ENCODE results near the gene EBF4.

EBF4 gene

DNA sequence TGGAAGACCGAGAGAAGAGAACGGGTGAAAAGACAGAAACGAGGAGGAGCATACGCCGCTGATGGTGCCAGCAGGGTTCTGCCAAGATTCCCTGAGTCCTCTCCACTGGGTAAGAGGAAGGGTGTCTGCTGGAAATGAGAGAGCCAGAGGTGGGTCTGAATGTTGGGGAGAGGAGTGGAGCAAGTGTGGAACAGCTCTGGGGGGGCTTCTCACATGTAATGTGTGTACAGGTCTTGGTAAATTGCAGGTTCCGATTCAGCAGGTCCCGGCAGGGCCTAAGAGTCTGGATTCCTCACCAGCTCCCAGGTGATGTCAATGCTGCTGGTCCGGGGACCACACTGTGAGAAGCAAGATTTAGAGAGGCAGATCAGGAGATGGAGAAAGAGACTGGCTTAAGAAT, 1.5 kb upstream of the EBF4 start:
- Histone ChIP-seq H3K79me2 (ENCODE audit: control insufficient read depth, insufficient read depth, low read length) (no peaks in the 10 kb centered on the region), H3K27me3 (ENCODE audit: insufficient read depth, low read length, poor library complexity) (peaks cover 59% of the 10 kb centered on the region), H3K4ac (ENCODE audit: low read depth, low read length) (no peak overlapping the region), H4K5ac (ENCODE audit: low read length) (no peak overlapping the region), H4K8ac (ENCODE audit: low read depth, low read length) (no peak overlapping the region), H3K56ac (ENCODE audit: low read length) (no peak overlapping the region), H3K4me3 (ENCODE audit: low read length) (no peak overlapping the region), H2BK15ac (replicated peaks; ENCODE audit: low read depth) (no peak overlapping the region), H3K18ac (ENCODE audit: low read length) (no peak overlapping the region), H3K9ac (ENCODE audit: low read length) (no peak overlapping the region), H2AK5ac (ENCODE audit: low read length) (no peak overlapping the region), H3K79me1 (ENCODE audit: low read length) (no peaks in the 10 kb centered on the region), H3K36me3 (ENCODE audit: control insufficient read depth, insufficient read depth, low read length) (no peaks in the 10 kb centered on the region), H3K23ac (ENCODE audit: low read length) (no peak overlapping the region), H2BK120ac (ENCODE audit: low read depth, low read length) (no peak overlapping the region), H2BK5ac (ENCODE audit: low read length) (no peak overlapping the region), H3K4me1 (ENCODE audit: control insufficient read depth, low read depth, low read length) (no peaks in the 10 kb centered on the region), H3K4me2 (ENCODE audit: low read length) (no peak overlapping the region), H3K27ac (ENCODE audit: low read depth, low read length) (no peak overlapping the region)
- DNase-seq: no peak
- WGBS (ENCODE audit: extremely low coverage, insufficient coverage, low lambda C conversion rate): no CpG with 5 or more reads among the region's 8 CpGs

DNA sequence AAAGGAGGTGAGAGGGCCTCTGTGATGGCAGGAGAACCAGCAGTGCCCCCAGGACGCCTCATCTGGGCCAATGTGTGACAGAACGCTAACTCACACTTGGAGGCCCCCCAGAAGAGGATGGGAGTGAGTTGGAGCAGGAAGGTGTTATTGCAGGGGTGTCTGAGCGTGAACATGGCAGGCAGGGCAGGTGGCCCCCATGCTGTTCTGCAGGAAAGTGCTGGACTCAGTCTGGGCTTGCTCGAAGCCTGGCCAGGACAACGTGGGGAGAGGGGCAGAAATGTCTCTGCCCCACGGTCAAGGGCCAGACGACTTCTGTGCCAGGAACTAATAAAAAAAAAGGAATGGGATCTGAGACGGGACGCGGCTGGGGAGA, 931 bp upstream of the EBF4 start:
- Histone ChIP-seq H3K56ac (ENCODE audit: low read length) (no peak overlapping the region), H3K18ac (ENCODE audit: low read length) (no peak overlapping the region), H3K36me3 (ENCODE audit: control insufficient read depth, insufficient read depth, low read length) (no peaks in the 10 kb centered on the region), H3K4me2 (ENCODE audit: low read length) (no peak overlapping the region), H3K27ac (ENCODE audit: low read depth, low read length) (no peak overlapping the region), H4K5ac (ENCODE audit: low read length) (no peak overlapping the region), H3K79me2 (ENCODE audit: control insufficient read depth, insufficient read depth, low read length) (no peaks in the 10 kb centered on the region), H2BK120ac (ENCODE audit: low read depth, low read length) (no peak overlapping the region), H3K23ac (ENCODE audit: low read length) (no peak overlapping the region), H3K27me3 (ENCODE audit: insufficient read depth, low read length, poor library complexity) (peaks cover 62% of the 10 kb centered on the region), H3K4me3 (ENCODE audit: low read length) (no peak overlapping the region), H2BK5ac (ENCODE audit: low read length) (no peak overlapping the region), H2BK15ac (replicated peaks; ENCODE audit: low read depth) (no peak overlapping the region), H3K79me1 (ENCODE audit: low read length) (no peaks in the 10 kb centered on the region), H3K4me1 (ENCODE audit: control insufficient read depth, low read depth, low read length) (no peaks in the 10 kb centered on the region), H3K4ac (ENCODE audit: low read depth, low read length) (no peak overlapping the region), H4K8ac (ENCODE audit: low read depth, low read length) (no peak overlapping the region), H2AK5ac (ENCODE audit: low read length) (no peak overlapping the region), H3K9ac (ENCODE audit: low read length) (no peak overlapping the region)
- WGBS (ENCODE audit: extremely low coverage, insufficient coverage, low lambda C conversion rate): no CpG with 5 or more reads among the region's 10 CpGs
- DNase-seq: no peak

DNA sequence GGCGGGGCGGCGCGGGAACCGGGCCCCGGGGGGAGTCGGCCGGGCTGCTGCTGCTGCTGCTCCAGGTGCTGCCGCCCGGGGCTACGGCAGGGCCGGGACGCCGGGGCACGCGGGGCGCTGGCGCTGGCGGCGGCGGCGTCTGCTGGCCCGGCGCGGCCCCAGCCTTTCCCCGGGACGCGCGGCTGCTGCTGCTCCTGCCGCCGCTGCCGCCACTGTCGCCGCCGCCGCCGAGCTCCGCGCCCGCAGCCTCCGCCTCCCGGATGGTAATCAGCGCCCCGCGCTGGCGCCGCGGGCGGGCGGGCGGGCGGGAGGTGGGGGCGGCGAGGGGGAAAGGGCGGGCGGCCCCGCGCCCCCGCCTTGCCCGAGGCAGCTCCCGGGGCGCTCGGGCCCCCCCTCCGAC, 306 bp downstream of the EBF4 start:
- H4K5ac ChIP-seq (ENCODE audit: low read length): no peak overlapping the region
- H3K27ac ChIP-seq (ENCODE audit: low read depth, low read length): no peak overlapping the region
- no peak overlapping the region for H4K8ac ChIP-seq (ENCODE audit: low read depth, low read length)
- no peak overlapping the region for H3K56ac ChIP-seq (ENCODE audit: low read length)
- H3K79me2 ChIP-seq (ENCODE audit: control insufficient read depth, insufficient read depth, low read length): no peaks in the 10 kb centered on the region
- H3K4me3 ChIP-seq (ENCODE audit: low read length): no peak overlapping the region
- no peak overlapping the region for H3K9ac ChIP-seq (ENCODE audit: low read length)
- peaks cover 65% of the 10 kb centered on the region for H3K27me3 ChIP-seq (ENCODE audit: insufficient read depth, low read length, poor library complexity)
- peak overlapping the region; percentile 76 for H3K18ac ChIP-seq (ENCODE audit: low read length)
- no peak for DNase-seq
- H3K36me3 ChIP-seq (ENCODE audit: control insufficient read depth, insufficient read depth, low read length): no peaks in the 10 kb centered on the region
- no peak overlapping the region for H2BK5ac ChIP-seq (ENCODE audit: low read length)
- H2AK5ac ChIP-seq (ENCODE audit: low read length): no peak overlapping the region
- no peaks in the 10 kb centered on the region for H3K79me1 ChIP-seq (ENCODE audit: low read length)
- no peak overlapping the region for H2BK120ac ChIP-seq (ENCODE audit: low read depth, low read length)
- no CpG with 5 or more reads among the region's 64 CpGs for WGBS (ENCODE audit: extremely low coverage, insufficient coverage, low lambda C conversion rate)
- no peak overlapping the region for H3K4ac ChIP-seq (ENCODE audit: low read depth, low read length)
- no peak overlapping the region for H3K23ac ChIP-seq (ENCODE audit: low read length)
- H2BK15ac ChIP-seq (replicated peaks; ENCODE audit: low read depth): no peak overlapping the region
- no peaks in the 10 kb centered on the region for H3K4me1 ChIP-seq (ENCODE audit: control insufficient read depth, low read depth, low read length)
- no peak overlapping the region for H3K4me2 ChIP-seq (ENCODE audit: low read length)

DNA sequence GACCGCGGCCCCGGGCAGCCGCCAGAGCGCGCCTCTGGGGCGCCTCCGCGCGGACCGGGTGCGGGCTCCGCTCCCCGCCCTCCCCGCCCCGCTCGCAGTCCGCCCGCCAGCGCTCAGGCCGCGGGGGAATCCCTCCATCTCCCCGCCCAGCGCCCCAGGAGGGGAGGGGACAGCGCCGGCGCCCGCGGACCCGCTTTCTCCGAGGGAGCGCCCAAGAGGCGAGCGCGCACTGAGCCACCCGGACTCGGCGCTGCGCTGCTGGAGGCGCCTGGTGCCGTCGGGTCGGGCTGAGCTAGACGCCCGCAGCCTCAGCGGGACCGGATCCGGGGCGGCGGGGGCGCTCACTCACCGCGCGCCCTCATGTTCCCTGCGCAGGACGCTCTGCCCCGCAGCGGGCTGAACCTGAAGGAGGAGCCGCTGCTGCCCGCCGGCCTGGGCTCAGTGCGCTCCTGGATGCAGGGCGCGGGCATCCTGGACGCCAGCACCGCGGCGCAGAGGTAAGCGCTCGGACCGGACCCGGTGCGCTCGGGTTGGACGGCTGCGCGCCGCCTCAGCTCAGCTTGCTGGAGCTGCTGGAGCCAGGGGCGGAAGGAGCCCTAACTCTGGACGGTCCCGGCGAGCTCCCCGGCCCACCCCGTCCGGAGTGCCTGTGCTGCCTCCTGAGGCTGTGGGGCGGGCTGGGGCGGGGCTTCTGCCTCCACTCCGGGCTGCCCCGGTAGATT, 867 bp downstream of the EBF4 start:
- Histone ChIP-seq H3K9ac (ENCODE audit: low read length) (no peak overlapping the region), H3K79me2 (ENCODE audit: control insufficient read depth, insufficient read depth, low read length) (no peaks in the 10 kb centered on the region), H2BK120ac (ENCODE audit: low read depth, low read length) (no peak overlapping the region), H3K36me3 (ENCODE audit: control insufficient read depth, insufficient read depth, low read length) (no peaks in the 10 kb centered on the region), H3K79me1 (ENCODE audit: low read length) (no peaks in the 10 kb centered on the region), H3K56ac (ENCODE audit: low read length) (no peak overlapping the region), H3K4me3 (ENCODE audit: low read length) (no peak overlapping the region), H3K23ac (ENCODE audit: low read length) (no peak overlapping the region), H3K18ac (ENCODE audit: low read length) (peak overlapping the region; percentile 76), H3K27ac (ENCODE audit: low read depth, low read length) (no peak overlapping the region), H3K4me1 (ENCODE audit: control insufficient read depth, low read depth, low read length) (no peaks in the 10 kb centered on the region), H2AK5ac (ENCODE audit: low read length) (no peak overlapping the region), H3K4me2 (ENCODE audit: low read length) (no peak overlapping the region), H3K4ac (ENCODE audit: low read depth, low read length) (no peak overlapping the region), H2BK5ac (ENCODE audit: low read length) (no peak overlapping the region), H3K27me3 (ENCODE audit: insufficient read depth, low read length, poor library complexity) (peaks cover 65% of the 10 kb centered on the region), H2BK15ac (replicated peaks; ENCODE audit: low read depth) (no peak overlapping the region), H4K8ac (ENCODE audit: low read depth, low read length) (no peak overlapping the region), H4K5ac (ENCODE audit: low read length) (no peak overlapping the region)
- DNase-seq: peak; percentile 40
- WGBS (ENCODE audit: extremely low coverage, insufficient coverage, low lambda C conversion rate): no CpG with 5 or more reads among the region's 89 CpGs

DNA sequence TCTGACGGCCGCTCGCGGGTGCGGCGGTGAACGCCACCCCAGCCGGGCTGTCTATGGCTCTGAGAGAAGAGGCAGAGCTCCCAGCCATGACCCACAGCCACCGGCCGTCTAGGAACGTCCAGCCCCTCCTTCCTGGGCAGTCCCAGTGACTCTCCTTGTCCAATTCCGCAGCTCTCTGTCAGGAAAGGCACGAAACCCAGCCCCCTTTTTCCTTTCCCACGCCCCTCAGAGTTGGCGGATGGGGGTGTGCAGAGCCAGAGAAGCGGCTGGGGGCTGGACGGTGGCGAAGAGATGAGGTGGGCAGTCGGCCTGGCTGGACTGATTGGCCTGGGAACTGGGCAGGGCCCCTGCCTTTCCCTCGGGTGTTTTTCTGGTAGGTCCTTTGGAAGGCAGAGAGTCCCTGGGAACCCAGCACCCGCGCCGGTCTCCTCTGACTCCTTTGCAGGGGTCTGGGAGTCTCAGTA, 1.5 kb downstream of the EBF4 start:
- H4K5ac ChIP-seq (ENCODE audit: low read length): no peak overlapping the region
- no peak overlapping the region for H2BK15ac ChIP-seq (replicated peaks; ENCODE audit: low read depth)
- H3K36me3 ChIP-seq (ENCODE audit: control insufficient read depth, insufficient read depth, low read length): no peaks in the 10 kb centered on the region
- H3K27ac ChIP-seq (ENCODE audit: low read depth, low read length): no peak overlapping the region
- no peak overlapping the region for H3K4me2 ChIP-seq (ENCODE audit: low read length)
- no peaks in the 10 kb centered on the region for H3K4me1 ChIP-seq (ENCODE audit: control insufficient read depth, low read depth, low read length)
- no peaks in the 10 kb centered on the region for H3K79me2 ChIP-seq (ENCODE audit: control insufficient read depth, insufficient read depth, low read length)
- no peak overlapping the region for H3K9ac ChIP-seq (ENCODE audit: low read length)
- no peak for DNase-seq
- no peak overlapping the region for H3K23ac ChIP-seq (ENCODE audit: low read length)
- H2BK5ac ChIP-seq (ENCODE audit: low read length): no peak overlapping the region
- no peak overlapping the region for H3K4ac ChIP-seq (ENCODE audit: low read depth, low read length)
- no peak overlapping the region for H2AK5ac ChIP-seq (ENCODE audit: low read length)
- no peak overlapping the region for H3K18ac ChIP-seq (ENCODE audit: low read length)
- no peaks in the 10 kb centered on the region for H3K79me1 ChIP-seq (ENCODE audit: low read length)
- peaks cover 65% of the 10 kb centered on the region for H3K27me3 ChIP-seq (ENCODE audit: insufficient read depth, low read length, poor library complexity)
- no CpG with 5 or more reads among the region's 23 CpGs for WGBS (ENCODE audit: extremely low coverage, insufficient coverage, low lambda C conversion rate)
- H3K4me3 ChIP-seq (ENCODE audit: low read length): no peak overlapping the region
- H4K8ac ChIP-seq (ENCODE audit: low read depth, low read length): no peak overlapping the region
- no peak overlapping the region for H3K56ac ChIP-seq (ENCODE audit: low read length)
- H2BK120ac ChIP-seq (ENCODE audit: low read depth, low read length): no peak overlapping the region

DNA sequence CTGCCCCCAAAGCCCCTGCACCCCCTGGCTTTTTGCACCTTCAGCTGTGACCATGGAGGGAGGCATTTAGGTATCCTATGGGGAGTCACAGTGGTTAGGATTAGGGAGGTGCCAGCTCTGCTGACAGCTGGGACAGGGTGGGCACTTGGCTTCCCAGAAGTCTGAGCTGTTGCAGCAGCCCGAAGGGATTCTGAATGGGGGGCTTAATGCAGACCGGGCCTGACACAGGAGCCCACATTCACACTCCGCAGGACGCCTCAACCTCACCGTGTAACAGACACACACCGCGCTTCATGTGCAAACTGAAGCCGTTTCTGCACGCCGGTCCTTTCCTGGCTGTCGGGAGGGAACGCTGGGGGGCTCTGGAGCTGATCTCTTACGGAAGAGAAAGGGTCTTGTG, 1.9 kb downstream of the EBF4 start:
- Histone ChIP-seq H3K36me3 (ENCODE audit: control insufficient read depth, insufficient read depth, low read length) (no peaks in the 10 kb centered on the region), H3K4me1 (ENCODE audit: control insufficient read depth, low read depth, low read length) (no peaks in the 10 kb centered on the region), H2BK120ac (ENCODE audit: low read depth, low read length) (no peak overlapping the region), H3K23ac (ENCODE audit: low read length) (no peak overlapping the region), H2BK15ac (replicated peaks; ENCODE audit: low read depth) (no peak overlapping the region), H3K79me1 (ENCODE audit: low read length) (no peaks in the 10 kb centered on the region), H3K27ac (ENCODE audit: low read depth, low read length) (no peak overlapping the region), H3K56ac (ENCODE audit: low read length) (no peak overlapping the region), H2AK5ac (ENCODE audit: low read length) (no peak overlapping the region), H3K4ac (ENCODE audit: low read depth, low read length) (no peak overlapping the region), H3K18ac (ENCODE audit: low read length) (no peak overlapping the region), H3K27me3 (ENCODE audit: insufficient read depth, low read length, poor library complexity) (peaks cover 60% of the 10 kb centered on the region), H4K8ac (ENCODE audit: low read depth, low read length) (no peak overlapping the region), H3K79me2 (ENCODE audit: control insufficient read depth, insufficient read depth, low read length) (no peaks in the 10 kb centered on the region), H3K4me3 (ENCODE audit: low read length) (no peak overlapping the region), H4K5ac (ENCODE audit: low read length) (no peak overlapping the region), H2BK5ac (ENCODE audit: low read length) (no peak overlapping the region), H3K4me2 (ENCODE audit: low read length) (no peak overlapping the region), H3K9ac (ENCODE audit: low read length) (no peak overlapping the region)
- DNase-seq: no peak
- no CpG with 5 or more reads among the region's 13 CpGs for WGBS (ENCODE audit: extremely low coverage, insufficient coverage, low lambda C conversion rate)
